HepG2 (cell line): ENCODE results near the gene PPP4R3A. TPM values are rescaled to one million over a fixed set of nuclear protein-coding genes. Genes with fewer than 3 reads are reported as not detected.

Experiments used
- AHDC1 ChIP-seq: sonication (generic); formaldehyde crosslinking; IDR thresholded peaks from 2 replicates; pipeline ENCODE4 v1.5.1; 2020; ENCODE audit warnings: mild to moderate bottlenecking, missing genetic modification reagents, borderline replicate concordance
- BATF2 ChIP-seq: sonication (generic); formaldehyde crosslinking; IDR thresholded peaks from 2 replicates; pipeline ENCODE4 v1.8.0; 2022; ENCODE audit warnings: mild to moderate bottlenecking, missing genetic modification reagents, moderate library complexity
- BCL6 ChIP-seq: IDR thresholded peaks from 2 replicates; pipeline ENCODE4 v1.6.1; 2016; ENCODE audit warnings: missing genetic modification reagents, missing compliant biosample characterization
- EED ChIP-seq: sonication (generic); formaldehyde crosslinking; IDR thresholded peaks from 2 replicates; pipeline ENCODE4 v1.5.0; 2020; ENCODE audit warnings: mild to moderate bottlenecking, missing genetic modification reagents
- GPN1 ChIP-seq: sonication (generic); formaldehyde crosslinking; IDR thresholded peaks from 2 replicates; pipeline ENCODE4 v1.5.1; 2020; ENCODE audit warnings: missing genetic modification reagents, borderline replicate concordance
- KDM3A ChIP-seq: IDR thresholded peaks from 2 replicates; pipeline ENCODE4 v1.6.1; 2018; ENCODE audit warnings: low read depth, missing compliant biosample characterization
- KLF15 ChIP-seq: sonication (generic); formaldehyde crosslinking; IDR thresholded peaks from 2 replicates; pipeline ENCODE4 v1.8.1; 2023; ENCODE audit warnings: borderline replicate concordance, mild to moderate bottlenecking, inconsistent platforms, missing genetic modification reagents, mixed read lengths
- MTERF4 ChIP-seq: sonication (generic); formaldehyde crosslinking; IDR thresholded peaks from 2 replicates; pipeline ENCODE4 v1.8.0; 2023; ENCODE audit warnings: mild to moderate bottlenecking, missing genetic modification reagents
- NFKBIZ ChIP-seq: IDR thresholded peaks from 2 replicates; pipeline ENCODE4 v1.6.1; 2018; ENCODE audit warnings: missing genetic modification reagents, missing compliant biosample characterization
- RARA ChIP-seq: IDR thresholded peaks from 2 replicates; pipeline ENCODE4 v1.6.1; 2016; ENCODE audit warnings: missing genetic modification reagents, missing compliant biosample characterization
- THYN1 ChIP-seq: sonication (generic); formaldehyde crosslinking; IDR thresholded peaks from 2 replicates; pipeline ENCODE4 v1.8.1; 2023; ENCODE audit warnings: low read depth, mild to moderate bottlenecking, moderate library complexity, missing genetic modification reagents, borderline replicate concordance
- U2AF1 ChIP-seq: fragments of 200-400 bp; formaldehyde crosslinking; optimal IDR thresholded peaks from 2 replicates; pipeline ENCODE3; 2017; ENCODE audit warnings: mild to moderate bottlenecking, low read depth, low read length
- ZNF335 ChIP-seq: sonication (generic); formaldehyde crosslinking; IDR thresholded peaks from 2 replicates; pipeline ENCODE4 v1.4.0; 2020; ENCODE audit warnings: missing genetic modification reagents
- ZNF510 ChIP-seq: sonication (generic); formaldehyde crosslinking; IDR thresholded peaks from 2 replicates; pipeline ENCODE4 v1.4.0; 2020; ENCODE audit warnings: low read depth, mild to moderate bottlenecking, missing genetic modification reagents
- ZNF614 ChIP-seq: IDR thresholded peaks from 2 replicates; pipeline ENCODE4 v1.6.1; 2018; ENCODE audit warnings: missing biosample characterization, missing genetic modification reagents, inconsistent platforms, borderline replicate concordance
- ZNF780A ChIP-seq: sonication (generic); formaldehyde crosslinking; IDR thresholded peaks from 2 replicates; pipeline ENCODE4 v1.8.0; 2022; ENCODE audit warnings: mild to moderate bottlenecking, missing genetic modification reagents, moderate library complexity
- ZNF800 ChIP-seq: sonication (generic); formaldehyde crosslinking; IDR thresholded peaks from 2 replicates; pipeline ENCODE4 v1.4.0; 2020; ENCODE audit warnings: missing genetic modification reagents
- ZSCAN29 ChIP-seq: sonication (generic); formaldehyde crosslinking; conservative IDR thresholded peaks from 2 replicates; pipeline ENCODE4 v1.4.0; 2020; ENCODE audit warnings: mild to moderate bottlenecking, missing genetic modification reagents
- polyA plus RNA-seq, 8 experiments: library from polyadenylated mRNA; depleted of rRNA in 3 of 8; stranded (reverse) in 7 of 8; unstranded in 1 of 8; fragments of >200 nt; fragmentation: Illumina TruSeq in 4 of 8; extraction: Trizol in 4 of 8; gene quantifications; 2 replicates each; pipeline versions ENCODE4 v1.2.1 to v1.2.3, GENCODE V29; 2011 to 2016; ENCODE audit warnings: low read depth in 4 of 8, missing spikeins in 1 of 8, mixed read lengths in 1 of 8; ENCODE audit not compliant: insufficient read depth in 1 of 8
- total RNA-seq, 5 experiments: library from RNA; depleted of rRNA; stranded (reverse); fragments of >200 nt; fragmentation: Illumina TruSeq; extraction: Trizol; gene quantifications; 2 replicates each; pipeline ENCODE4 v1.2.3, GENCODE V29; 2016; ENCODE audit warnings: low read depth in 1 of 5

Gene PPP4R3A
- total and polyA plus RNA-seq, 2 of the 13 experiments (the other 11 are each of a cell fraction or from before 2014, with no cell fraction given) = 22.5 to 57.4 TPM

GRCh38 chr14:91510171-91511042 is at the start of gene PPP4R3A (continued):
- TF ChIP-seq MTERF4 (peak; percentile 91), ZNF335 (no peak; the same call in 1 of the 2 replicates), NFKBIZ (peak; percentile 73), ZNF614 (no peak), ZNF780A (CRISPR knock-in tag) (peak; percentile 91), ZSCAN29 (CRISPR knock-in tag) (peak; percentile 64; the same call in 1 of the 2 replicates), EED (peak; percentile 63; the same call in 1 of the 2 replicates), RARA (no peak; the same call in none of the 2 replicates), THYN1 (no peak), GPN1 (CRISPR knock-in tag) (0 out of 2 replicates have a peak, but pooled peaks have one; percentile 79), AHDC1 (CRISPR knock-in tag) (no peak; the same call in none of the 2 replicates), BATF2 (CRISPR knock-in tag) (peak; percentile 95), KLF15 (CRISPR knock-in tag) (peak; percentile 46; the same call in 1 of the 2 replicates), ZNF510 (CRISPR knock-in tag) (peak; percentile 81), ZNF800 (CRISPR knock-in tag) (peak; percentile 76), U2AF1 (no peak), BCL6 (CRISPR knock-in tag) (peak; percentile 34), KDM3A (CRISPR knock-in tag) (no peak; the same call in 1 of the 2 replicates)
